H1 (cell line): ENCODE results near the gene TMEM170A. TPM values are rescaled to one million over a fixed set of nuclear protein-coding genes. Genes with fewer than 3 reads are reported as not detected.

Experiments
- BCL11A ChIP-seq, 2 experiments: IDR thresholded peaks; one replicate each; pipeline ENCODE4 v1.6.1; 2011; ENCODE audit warnings: low read depth in 2 of 2, low read length in 2 of 2, mild to moderate bottlenecking in 2 of 2
- CHD7 ChIP-seq: fragments of 300-600 bp; sonication (generic); IDR thresholded peaks from 2 replicates; pipeline ENCODE4 v1.7.1; 2012; ENCODE audit warnings: low read length, moderate library complexity, mild to moderate bottlenecking, inconsistent platforms; ENCODE audit not compliant: insufficient replicate concordance
- GTF2F1 ChIP-seq: IDR thresholded peaks from 2 replicates; pipeline ENCODE4 v1.6.1; 2012; ENCODE audit warnings: low read depth, low read length, improper control_type of control experiment, borderline replicate concordance
- HDAC2 ChIP-seq, 2 experiments: fragments of 300-600 bp in 1 of 2; sonication (generic) in 1 of 2; IDR thresholded peaks; 2 replicates each; pipeline ENCODE4 v1.6.1; 2011 to 2012; ENCODE audit warnings: low read depth in 2 of 2, low read length in 2 of 2, mild to moderate bottlenecking in 2 of 2, moderate library complexity in 2 of 2, borderline replicate concordance in 1 of 2, inconsistent platforms in 1 of 2
- JUND ChIP-seq: IDR thresholded peaks from 2 replicates; pipeline ENCODE4 v1.6.1; 2011; ENCODE audit warnings: mild to moderate bottlenecking, improper control_type of control experiment, low read length
- SAP30 ChIP-seq: fragments of 300-600 bp; sonication (generic); IDR thresholded peaks from 2 replicates; pipeline ENCODE4 v1.7.1; 2012; ENCODE audit warnings: low read length, moderate library complexity, mild to moderate bottlenecking, inconsistent platforms; ENCODE audit not compliant: insufficient read depth, insufficient replicate concordance
- SIX5 ChIP-seq: IDR thresholded peaks from 2 replicates; pipeline ENCODE4 v1.6.1; 2011; ENCODE audit warnings: mild to moderate bottlenecking, low read depth, low read length
- SP2 ChIP-seq: IDR thresholded peaks from 2 replicates; pipeline ENCODE4 v1.6.1; 2012; ENCODE audit warnings: mild to moderate bottlenecking, low read length, inconsistent platforms
- TBP ChIP-seq: IDR thresholded peaks from 2 replicates; pipeline ENCODE4 v1.6.1; 2011; ENCODE audit warnings: low read depth, low read length, improper control_type of control experiment
- TCF12 ChIP-seq: IDR thresholded peaks from 2 replicates; pipeline ENCODE4 v1.6.1; 2011; ENCODE audit warnings: low read depth, mild to moderate bottlenecking, low read length
- polyA plus RNA-seq, 7 experiments: library from polyadenylated mRNA; depleted of rRNA in 3 of 7; stranded (reverse) in 5 of 7; unstranded in 2 of 7; fragments of >200 nt in 5 of 7; fragments of 200-250 nt in 2 of 7; gene quantifications; 1 replicate in 5 of 7; 2 replicates in 1 of 7; 4 replicates in 1 of 7; pipeline versions ENCODE4 v1.2.1 to v1.2.3, GENCODE V29; 2011 to 2013; ENCODE audit warnings: missing spikeins in 2 of 7, mixed read lengths in 2 of 7
- total RNA-seq: library from RNA; stranded (reverse); fragmentation: NEBNext Ultra II Directional; extraction: Animal tissue kit (Norgen Biotek cat#: 25700); gene quantifications from 2 replicates; pipeline ENCODE4 v1.2.1, GENCODE V29; 2021

Gene TMEM170A
- total and polyA plus RNA-seq, 2 of the 8 experiments (the other 6 are each of a cell fraction or from before 2014, with no cell fraction given), result 22.9 to 56.6 TPM

DNA sequence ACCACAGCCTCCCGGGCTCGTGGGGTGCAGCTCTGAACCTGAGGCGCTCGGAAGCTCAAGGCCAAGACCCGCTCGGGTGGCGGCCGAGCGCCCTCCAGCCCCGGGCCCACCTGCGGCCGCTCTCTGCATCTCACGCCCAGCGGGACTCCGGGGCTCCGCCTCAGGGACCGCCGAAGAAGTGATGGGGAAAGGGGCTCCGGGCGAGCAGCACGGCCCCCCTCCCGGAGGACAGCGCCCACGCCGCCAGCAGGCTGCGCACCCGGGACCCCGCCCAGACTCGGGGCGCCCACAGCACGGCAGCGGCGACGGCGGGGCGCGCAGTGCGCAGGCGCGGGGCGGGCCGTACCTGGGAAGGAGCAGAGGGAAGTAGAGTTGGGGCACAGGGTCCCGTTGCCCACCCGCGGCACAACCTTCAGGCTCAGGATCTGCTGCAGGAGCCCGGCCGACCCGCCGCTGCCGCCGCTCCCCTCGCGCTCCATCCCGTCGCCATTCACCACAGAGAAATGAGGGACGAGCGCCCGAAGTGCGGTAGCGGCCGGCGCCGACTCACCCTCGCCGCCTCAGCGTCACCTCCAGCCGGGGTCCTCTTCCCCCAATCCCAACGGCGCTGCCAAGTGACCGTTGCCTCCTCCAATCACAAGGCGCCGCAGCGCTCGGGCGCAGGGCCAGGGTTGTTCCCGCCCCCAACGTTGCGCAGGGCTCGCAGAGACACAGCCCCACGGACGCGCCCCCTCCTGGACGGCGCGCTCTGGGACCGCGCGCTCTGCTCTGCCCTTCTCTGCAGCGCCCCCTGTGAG lies at the start of gene TMEM170A (continued):
- TF ChIP-seq CHD7, result no peak
- TF ChIP-seq SIX5, result no peak
- TF ChIP-seq SAP30, result no peak
- TF ChIP-seq JUND, result no peak; the same call in 1 of the 2 replicates
- TF ChIP-seq GTF2F1, result no peak
- no peak for TF ChIP-seq BCL11A (IDR thresholded peaks at IDR 0.05; ENCODE audit: low read depth in 2 of 2, low read length in 2 of 2)
- peak; percentile 80 for TF ChIP-seq TBP
- peak; percentile 53 for TF ChIP-seq SP2
- no peak for TF ChIP-seq HDAC2 (IDR thresholded peaks at IDR 0.05; ENCODE audit: borderline replicate concordance in 1 of 2, low read depth in 2 of 2, low read length in 2 of 2)
- no peak for TF ChIP-seq TCF12
